Stimulated activated CD8-positive, alpha-beta memory T cell treated with anti-CD3 and anti-CD28 coated beads, Interleukin-7, amount 100 ng/mL, for 4 hours (primary cell): ENCODE results near the gene ARHGEF7.
"Not testable (repeated sequence)": the region's sequence is repeated elsewhere in the genome, so short reads cannot be mapped to it uniquely, and the experiment has no call there.

Source experiments
- DNase-seq, 2 donors: peaks; one replicate each; pipeline ENCODE4 v3.0.0-alpha.2; 2020; ENCODE audit warnings: low read depth in 2 of 2

Gene ARHGEF7

GRCh38 chr13:111198732-111199378 lies 83.7 kb downstream of the ARHGEF7 start:
- not testable (repeated sequence) for DNase-seq

GRCh38 chr13:111201304-111201940 lies 86.3 kb downstream of the ARHGEF7 start:
- DNase-seq = no peak

GRCh38 chr13:111202156-111202621 lies 87.1 kb downstream of the ARHGEF7 start:
- DNase-seq = no peak

- DNase-seq = no peak
Measured at GRCh38 chr13:111202745-111203144, 87.6 kb downstream of the ARHGEF7 start.

GRCh38 chr13:111203736-111204389 lies 88.8 kb downstream of the ARHGEF7 start:
- DNase-seq = no peak

- no peak for DNase-seq
Measured at GRCh38 chr13:111204438-111205177, 89.5 kb downstream of the ARHGEF7 start.

- no peak for DNase-seq
Measured at GRCh38 chr13:111206148-111206547, 91.0 kb downstream of the ARHGEF7 start.

GRCh38 chr13:111209613-111210012 lies 94.5 kb downstream of the ARHGEF7 start:
- no peak for DNase-seq

GRCh38 chr13:111210091-111210490 lies 95.0 kb downstream of the ARHGEF7 start:
- DNase-seq = no peak

GRCh38 chr13:111210544-111211469 lies 95.7 kb downstream of the ARHGEF7 start:
- no peak for DNase-seq

GRCh38 chr13:111211789-111212516 lies 96.8 kb downstream of the ARHGEF7 start:
- DNase-seq = no peak

GRCh38 chr13:111212517-111212873 lies 97.4 kb downstream of the ARHGEF7 start:
- no peak for DNase-seq

- no peak for DNase-seq
Measured at GRCh38 chr13:111213964-111214726, 99.0 kb downstream of the ARHGEF7 start.

- DNase-seq = no peak
Measured at GRCh38 chr13:111215081-111216047, 100.3 kb downstream of the ARHGEF7 start.

GRCh38 chr13:111216166-111216960 lies 101.3 kb downstream of the ARHGEF7 start:
- DNase-seq = peak in 1 of 2 donors; percentile 23

- no peak for DNase-seq
Measured at GRCh38 chr13:111217641-111218040, 102.5 kb downstream of the ARHGEF7 start.

- DNase-seq = no peak
Measured at GRCh38 chr13:111219280-111219679, 104.2 kb downstream of the ARHGEF7 start.

GRCh38 chr13:111219950-111220349 lies 104.8 kb downstream of the ARHGEF7 start:
- no peak for DNase-seq
